ENCODE data around the gene WDR82. TPM values are rescaled to one million over a fixed set of nuclear protein-coding genes. Genes with fewer than 3 reads are reported as not detected.

WDR82 gene
- total and polyA plus RNA-seq, 2 of the 4 experiments (the other 2 are of a cell fraction): 38.1 to 68.1 TPM

DNA sequence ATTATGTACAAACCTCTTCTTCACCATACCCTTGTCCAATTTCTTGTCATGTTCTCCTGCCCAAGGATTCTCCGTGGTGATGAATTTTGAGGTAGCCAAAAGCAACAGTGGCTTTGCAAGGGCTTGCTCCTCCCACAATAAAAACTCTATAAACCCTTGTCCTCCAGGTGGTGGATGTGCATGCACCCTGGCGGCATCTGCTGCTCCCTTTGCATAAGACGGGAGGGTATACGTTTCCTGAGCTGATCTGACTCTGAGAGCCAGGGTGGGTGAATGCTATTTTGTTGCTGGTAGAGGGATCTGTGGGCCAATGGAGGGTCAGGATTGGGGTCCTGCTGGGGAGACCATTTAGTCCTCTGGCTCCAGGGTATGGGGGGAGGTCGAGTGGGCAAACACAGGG lies 43.0 kb upstream of the WDR82 start:
- DNase-seq (no peak), ATAC-seq (ENCODE audit: low read depth) (no peak)
- no peak overlapping the region for H3K4ac ChIP-seq (ENCODE audit: low read depth, low read length)
- H3K4me1 ChIP-seq (ENCODE audit: control insufficient read depth, insufficient read depth, low read length): no peaks in the 10 kb centered on the region
- no peak overlapping the region for H2AK5ac ChIP-seq (ENCODE audit: low read depth, low read length)
- TF ChIP-seq CEBPB (IDR thresholded peaks at IDR 0.05; ENCODE audit: low read depth, low read length): no peak
- TF ChIP-seq ELK1 (IDR thresholded peaks at IDR 0.05; ENCODE audit: borderline replicate concordance, low read depth, low read length): no peak
- no peak for TF ChIP-seq RFX5 (IDR thresholded peaks at IDR 0.05; ENCODE audit: low read depth, low read length)
- no peak for TF ChIP-seq BHLHE40 (IDR thresholded peaks at IDR 0.05; ENCODE audit: low read depth, low read length)
- TF ChIP-seq POLR2A (IDR thresholded peaks at IDR 0.05; ENCODE audit: low read depth, low read length): no peak
- TF ChIP-seq MXI1 (IDR thresholded peaks at IDR 0.05; ENCODE audit: borderline replicate concordance, low read depth, low read length): no peak
- TF ChIP-seq FOS (IDR thresholded peaks at IDR 0.05; ENCODE audit: low read depth, low read length): no peak
- no peak for TF ChIP-seq SMC3 (IDR thresholded peaks at IDR 0.05; ENCODE audit: low read depth, low read length)
- no peak for TF ChIP-seq CHD1 (IDR thresholded peaks at IDR 0.05; ENCODE audit: low read depth, low read length)
- no peak for TF ChIP-seq USF2 (IDR thresholded peaks at IDR 0.05; ENCODE audit: low read depth, low read length)
- TF ChIP-seq NFE2L2 (IDR thresholded peaks at IDR 0.05; ENCODE audit: low read depth, low read length): no peak
- TF ChIP-seq RCOR1 (IDR thresholded peaks at IDR 0.05; ENCODE audit: insufficient replicate concordance, low read length): no peak
- no peak for TF ChIP-seq RAD21 (IDR thresholded peaks at IDR 0.05; ENCODE audit: low read length)
- no peak for TF ChIP-seq MAFK (IDR thresholded peaks at IDR 0.05; ENCODE audit: low read depth, low read length)
- no peak for TF ChIP-seq MAZ (IDR thresholded peaks at IDR 0.05; ENCODE audit: borderline replicate concordance, low read depth, low read length)
- H4K5ac ChIP-seq (ENCODE audit: low read depth, low read length): no peak overlapping the region
- H3K36me3 ChIP-seq (ENCODE audit: control insufficient read depth, insufficient read depth, low read length): no peaks in the 10 kb centered on the region
- H2AFZ ChIP-seq (replicated peaks; ENCODE audit: low read length, poor library complexity): no peak overlapping the region
- no peak overlapping the region for H3K4me3 ChIP-seq (ENCODE audit: insufficient read depth, low read depth, low read length)
- ChIA-PET POLR2A (ENCODE audit: unreplicated experiment) (no interaction called here), CTCF (no interaction called here)
- intact Hi-C loops (cut with micrococcal nuclease) (no loop called here), dilution Hi-C loops (cut with HindIII; ENCODE audit: low sequenced_read_pairs, unreplicated experiment) (no loop called here), in situ Hi-C loops (cut with MboI; ENCODE audit: low sequenced_read_pairs) (no loop called here)
- H3K56ac ChIP-seq (ENCODE audit: extremely low read depth, insufficient read depth, low read length): no peak overlapping the region
- no peak overlapping the region for H2AK9ac ChIP-seq (replicated peaks; ENCODE audit: low read depth, low read length, poor library complexity)
- no peak overlapping the region for H3K4me2 ChIP-seq (ENCODE audit: low read depth, low read length)
- no peak overlapping the region for H4K8ac ChIP-seq (ENCODE audit: low read depth in 2 of 2, low read length in 2 of 2)
- no peak overlapping the region for H3K23ac ChIP-seq (ENCODE audit: low read depth, low read length)
- H2BK5ac ChIP-seq (ENCODE audit: low read depth, low read length, poor library complexity, severe bottlenecking): no peak overlapping the region
- no peak overlapping the region for H2BK120ac ChIP-seq (ENCODE audit: low read depth, low read length)
- no peak overlapping the region for H3K18ac ChIP-seq (ENCODE audit: low read depth, low read length)
- no peak overlapping the region for H3K27ac ChIP-seq (ENCODE audit: insufficient read depth, low read length)
- no peaks in the 10 kb centered on the region; a peak in 1 of 4 replicates for H3K79me1 ChIP-seq (ENCODE audit: low read depth in 1 of 2, low read length in 2 of 2)
- H4K20me1 ChIP-seq (ENCODE audit: insufficient read depth, low read length): no peaks in the 10 kb centered on the region
- H3K9me3 ChIP-seq (ENCODE audit: control insufficient read depth, insufficient read depth, low read length): no peaks in the 10 kb centered on the region
- 66% methylated on average over 3 of the region's 5 CpGs; no CpG with 5 or more reads in 1 of the 2 experiments for WGBS, 2 experiments (ENCODE audit: extremely low coverage in 2 of 2, insufficient read length in 1 of 2)
- no peak overlapping the region for H2BK15ac ChIP-seq (ENCODE audit: low read depth, low read length)
- no peak overlapping the region for H3K14ac ChIP-seq (replicated peaks; ENCODE audit: low read depth, low read length)
- H3K9ac ChIP-seq (ENCODE audit: low read depth, low read length): no peak overlapping the region
- H2BK20ac ChIP-seq (ENCODE audit: low read depth, low read length): no peak overlapping the region
- BruUV-seq (replicated peaks): no TSS peak
- no peaks in the 10 kb centered on the region for H3K27me3 ChIP-seq (ENCODE audit: control insufficient read depth, insufficient read depth, low read length)
- H3K9me1 ChIP-seq (ENCODE audit: insufficient read depth, low read length): 0 out of 2 replicates have a peak, but pooled peaks cover 5% of the 10 kb centered on the region
- no peak overlapping the region for H4K91ac ChIP-seq (ENCODE audit: insufficient read depth, low read depth, low read length)

Measured in IMR-90 (cell line).